Ascending aorta (tissue), 2 donors: ENCODE results near the gene NEDD8. TPM values are rescaled to one million over a fixed set of nuclear protein-coding genes. Genes with fewer than 3 reads are reported as not detected.

Experiments used
- DNase-seq, 2 donors: peaks; one replicate each; pipeline ENCODE4 v3.0.0-alpha.2; 2019; ENCODE audit warnings: low spot score in 2 of 2
- H3K27ac ChIP-seq, 2 donors: fragments of 200-600 bp; sonication (generic); one replicate each; pipeline ENCODE4 v1.5.1; 2016 to 2017; ENCODE audit warnings: mild to moderate bottlenecking in 1 of 2
- H3K27me3 ChIP-seq: fragments of 200-600 bp; sonication (generic); one replicate; pipeline ENCODE4 v1.5.1; 2017
- H3K36me3 ChIP-seq, 2 donors: fragments of 200-600 bp; sonication (generic); one replicate each; pipeline ENCODE4 v1.5.1; 2016
- H3K4me1 ChIP-seq, 2 donors: fragments of 200-600 bp; sonication (generic); one replicate each; pipeline ENCODE4 v1.5.1; 2016 to 2017; ENCODE audit warnings: mild to moderate bottlenecking in 1 of 2
- H3K4me3 ChIP-seq, 2 donors: fragments of 200-600 bp; sonication (generic); one replicate each; pipeline ENCODE4 v1.5.1; 2016 to 2017; ENCODE audit warnings: mild to moderate bottlenecking in 1 of 2
- H3K9me3 ChIP-seq, 2 donors: fragments of 200-600 bp; sonication (generic); one replicate each; pipeline ENCODE4 v1.5.1; 2016
- CTCF ChIP-seq, 3 experiments: fragments of 200-600 bp in 2 of 3; fragments of 450-650 bp in 1 of 3; sonication (generic) in 2 of 3; IDR thresholded peaks; one replicate each; pipeline ENCODE4 v1.5.1; 2016 to 2019; ENCODE audit warnings: antibody characterized with exemption in 3 of 3, mild to moderate bottlenecking in 1 of 3, moderate library complexity in 1 of 3
- intact Hi-C: fragments of 100-400 bp; cut with DNase I; formaldehyde crosslinking; loops from one replicate; pipeline ENCODE4 v1.15.1; 2023
- total RNA-seq: library from RNA; depleted of rRNA; stranded (reverse); fragments of >200 nt; gene quantifications from one replicate; pipeline ENCODE4 v1.1.0, GENCODE V29; 2016

The NEDD8 gene
- total RNA-seq, 1 donor from 2014 or later = 72.8 TPM

GRCh38 chr14:24263848-24264247 is 31.7 kb upstream of the NEDD8 start:
- no peaks in the 10 kb centered on the region for H3K9me3 ChIP-seq
- intact Hi-C loops = no loop called here
- peaks cover 4 to 17% of the 10 kb centered on the region in 2 donors for H3K36me3 ChIP-seq
- no peak for TF ChIP-seq CTCF (IDR thresholded peaks at IDR 0.05)
- no peak overlapping the region for H3K27ac ChIP-seq
- no peaks in the 10 kb centered on the region for H3K4me1 ChIP-seq
- no peaks in the 10 kb centered on the region for H3K27me3 ChIP-seq
- no peak overlapping the region for H3K4me3 ChIP-seq
- DNase-seq = no peak

GRCh38 chr14:24262821-24263733 is 30.9 kb upstream of the NEDD8 start, which contains the start of gene TGM1:
Gene TGM1 (minus strand): TSS chr14:24263177. CDS start chr14:24262352, 825 bp downstream.
- Histone ChIP-seq H3K27me3 (no peaks in the 10 kb centered on the region), H3K27ac (no peak within 1 kb of the TSS), H3K9me3 (no peaks in the 10 kb centered on the region), H3K36me3 (peaks cover 4 to 11% of the 10 kb centered on the region in 2 donors), H3K4me3 (no peak within 1 kb of the TSS), H3K4me1 (no peaks in the 10 kb centered on the region)
- intact Hi-C loops = no loop called here
- TF ChIP-seq CTCF (IDR thresholded peaks at IDR 0.05) = no peak
- DNase-seq = no peak

- DNase-seq = no peak
- TF ChIP-seq CTCF (IDR thresholded peaks at IDR 0.05) = no peak
- H3K27me3 ChIP-seq = no peaks in the 10 kb centered on the region
- intact Hi-C loops = no loop called here
- no peaks in the 10 kb centered on the region for H3K4me1 ChIP-seq
- H3K36me3 ChIP-seq = peaks cover 0 to under 1% of the 10 kb centered on the region in 2 donors
- H3K4me3 ChIP-seq = no peak overlapping the region
- no peaks in the 10 kb centered on the region for H3K9me3 ChIP-seq
- H3K27ac ChIP-seq = no peak overlapping the region
These were observed 29.8 kb upstream of the NEDD8 start for GRCh38 chr14:24261969-24262327.

- no peaks in the 10 kb centered on the region for H3K4me1 ChIP-seq
- H3K9me3 ChIP-seq = no peaks in the 10 kb centered on the region
- no peaks in the 10 kb centered on the region for H3K36me3 ChIP-seq
- intact Hi-C loops = no loop called here
- H3K27me3 ChIP-seq = no peaks in the 10 kb centered on the region
- no peak for DNase-seq
- H3K4me3 ChIP-seq = no peak overlapping the region
- no peak for TF ChIP-seq CTCF (IDR thresholded peaks at IDR 0.05)
- H3K27ac ChIP-seq = no peak overlapping the region
These were observed 29.2 kb upstream of the NEDD8 start for GRCh38 chr14:24261256-24261968.

- no peaks in the 10 kb centered on the region for H3K9me3 ChIP-seq
- intact Hi-C loops = no loop called here
- no peaks in the 10 kb centered on the region for H3K4me1 ChIP-seq
- no peaks in the 10 kb centered on the region for H3K36me3 ChIP-seq
- no peak for TF ChIP-seq CTCF (IDR thresholded peaks at IDR 0.05)
- no peak overlapping the region for H3K27ac ChIP-seq
- no peak for DNase-seq
- no peaks in the 10 kb centered on the region for H3K27me3 ChIP-seq
- no peak overlapping the region for H3K4me3 ChIP-seq
These were observed 28.6 kb upstream of the NEDD8 start for GRCh38 chr14:24260780-24261157.
